ENCODE measurements around the gene BHLHA15. TPM values are rescaled to one million over a fixed set of nuclear protein-coding genes. Genes with fewer than 3 reads are reported as not detected.

BHLHA15 gene
- total and polyA plus RNA-seq, 2 experiments from 2014 or later, result 0.39 to 2.3 TPM

GRCh38 chr7:98254951-98255610 is 43.8 kb downstream of the BHLHA15 start:
- H3K4me1 ChIP-seq (ENCODE audit: insufficient read depth), result peaks cover 13% of the 10 kb centered on the region
- WGBS (ENCODE audit: low lambda C conversion rate, missing lambda C conversion rate), result 91% methylated on average over 11 of the region's 11 CpGs
- H3K9me2 ChIP-seq (replicated peaks; ENCODE audit: insufficient read depth), result no peaks in the 10 kb centered on the region
- no peaks in the 10 kb centered on the region for H3K9me3 ChIP-seq (ENCODE audit: low read depth)
- H3K27me3 ChIP-seq, result no peaks in the 10 kb centered on the region
- no peak for TF ChIP-seq EZH2phosphoT487 (IDR thresholded peaks at IDR 0.05; ENCODE audit: low read depth, severe bottlenecking, unreplicated experiment)
- TF ChIP-seq CTCF (IDR thresholded peaks at IDR 0.05; ENCODE audit: poor library complexity), result no peak
- no peak for TF ChIP-seq EZH2 (IDR thresholded peaks at IDR 0.05; ENCODE audit: borderline replicate concordance)
- H3K27ac ChIP-seq, result no peak overlapping the region
- H3K4me3 ChIP-seq, result no peak overlapping the region
- H3K4me2 ChIP-seq, result no peak overlapping the region
- no peak for DNase-seq (ENCODE audit: low spot score)
- H3K79me2 ChIP-seq, result peaks cover 29% of the 10 kb centered on the region
- no peak overlapping the region for H2AFZ ChIP-seq
- H4K20me1 ChIP-seq (ENCODE audit: insufficient read depth, poor library complexity, severe bottlenecking), result no peaks in the 10 kb centered on the region
- no peaks in the 10 kb centered on the region for H3K36me3 ChIP-seq (replicated peaks; ENCODE audit: insufficient read depth, low read depth)

GRCh38 chr7:98256431-98256830 is 45.2 kb downstream of the BHLHA15 start:
- H3K27me3 ChIP-seq, result no peaks in the 10 kb centered on the region
- H3K79me2 ChIP-seq, result peaks cover 24% of the 10 kb centered on the region
- no peak overlapping the region for H3K4me3 ChIP-seq
- H3K27ac ChIP-seq, result no peak overlapping the region
- peaks cover 5% of the 10 kb centered on the region for H3K4me1 ChIP-seq (ENCODE audit: insufficient read depth)
- no peak overlapping the region for H2AFZ ChIP-seq
- TF ChIP-seq EZH2 (IDR thresholded peaks at IDR 0.05; ENCODE audit: borderline replicate concordance) (no peak), EZH2phosphoT487 (IDR thresholded peaks at IDR 0.05; ENCODE audit: low read depth, severe bottlenecking, unreplicated experiment) (no peak), CTCF (IDR thresholded peaks at IDR 0.05; ENCODE audit: poor library complexity) (no peak)
- H3K9me2 ChIP-seq (replicated peaks; ENCODE audit: insufficient read depth), result no peaks in the 10 kb centered on the region
- no peaks in the 10 kb centered on the region for H3K36me3 ChIP-seq (replicated peaks; ENCODE audit: insufficient read depth, low read depth)
- no peak overlapping the region for H3K4me2 ChIP-seq
- no peaks in the 10 kb centered on the region for H3K9me3 ChIP-seq (ENCODE audit: low read depth)
- 96% methylated on average over 7 of the region's 7 CpGs for WGBS (ENCODE audit: low lambda C conversion rate, missing lambda C conversion rate)
- no peak for DNase-seq (ENCODE audit: low spot score)
- H4K20me1 ChIP-seq (ENCODE audit: insufficient read depth, poor library complexity, severe bottlenecking), result no peaks in the 10 kb centered on the region

GRCh38 chr7:98257701-98258100 is 46.5 kb downstream of the BHLHA15 start:
- no peaks in the 10 kb centered on the region for H3K9me2 ChIP-seq (replicated peaks; ENCODE audit: insufficient read depth)
- H3K79me2 ChIP-seq, result peaks cover 19% of the 10 kb centered on the region
- H3K27me3 ChIP-seq, result no peaks in the 10 kb centered on the region
- no peak overlapping the region for H3K4me3 ChIP-seq
- H3K9me3 ChIP-seq (ENCODE audit: low read depth), result no peaks in the 10 kb centered on the region
- WGBS (ENCODE audit: low lambda C conversion rate, missing lambda C conversion rate), result 79% methylated on average over 6 of the region's 6 CpGs
- no peaks in the 10 kb centered on the region for H4K20me1 ChIP-seq (ENCODE audit: insufficient read depth, poor library complexity, severe bottlenecking)
- H2AFZ ChIP-seq, result no peak overlapping the region
- no peak overlapping the region for H3K4me2 ChIP-seq
- no peak for DNase-seq (ENCODE audit: low spot score)
- TF ChIP-seq EZH2 (IDR thresholded peaks at IDR 0.05; ENCODE audit: borderline replicate concordance) (no peak), EZH2phosphoT487 (IDR thresholded peaks at IDR 0.05; ENCODE audit: low read depth, severe bottlenecking, unreplicated experiment) (no peak), CTCF (IDR thresholded peaks at IDR 0.05; ENCODE audit: poor library complexity) (no peak)
- H3K27ac ChIP-seq, result no peak overlapping the region
- peaks cover 4% of the 10 kb centered on the region for H3K4me1 ChIP-seq (ENCODE audit: insufficient read depth)
- H3K36me3 ChIP-seq (replicated peaks; ENCODE audit: insufficient read depth, low read depth), result no peaks in the 10 kb centered on the region

Other genes with a start within 250 kb of the BHLHA15 start
- gene OCM2, start 221.2 kb upstream of the BHLHA15 start, total RNA-seq, result not detected in 2 replicates
- gene OCM2, start 221.2 kb upstream of the BHLHA15 start, polyA plus RNA-seq, result not detected in 2 replicates
- gene LMTK2, start 104.6 kb upstream of the BHLHA15 start, total RNA-seq, result 10.9 and 13.1 TPM in 2 replicates
- 3.1 and 5.0 TPM in 2 replicates for gene LMTK2, start 104.6 kb upstream of the BHLHA15 start, polyA plus RNA-seq
- 6.0 and 10.7 TPM in 2 replicates for gene TECPR1, start 40.8 kb downstream of the BHLHA15 start, total RNA-seq
- gene TECPR1, start 40.8 kb downstream of the BHLHA15 start, polyA plus RNA-seq, result 9.8 and 11.3 TPM in 2 replicates
- gene BRI3, start 70.2 kb downstream of the BHLHA15 start, total RNA-seq, result 71.5 and 84.0 TPM in 2 replicates
- 101 and 104 TPM in 2 replicates for gene BRI3, start 70.2 kb downstream of the BHLHA15 start, polyA plus RNA-seq
- gene BAIAP2L1, start 189.7 kb downstream of the BHLHA15 start, total RNA-seq, result 32.0 and 34.7 TPM in 2 replicates
- gene BAIAP2L1, start 189.7 kb downstream of the BHLHA15 start, polyA plus RNA-seq, result 25.4 and 33.7 TPM in 2 replicates

Data from hepatocyte (in vitro differentiated cells).